Left renal pelvis (tissue), 4 donors: Measurements from ENCODE around the gene BTLA. TPM values are rescaled to one million over a fixed set of nuclear protein-coding genes. Genes with fewer than 3 reads are reported as not detected.
"Not testable (repeated sequence)": the region's sequence is repeated elsewhere in the genome, so short reads cannot be mapped to it uniquely, and the experiment has no call there.

Experiments used
- DNase-seq, 4 donors: peaks; one replicate each; pipeline ENCODE4 v3.0.0-alpha.2; 2013; ENCODE audit warnings: low read depth in 4 of 4, low spot score in 3 of 4
- polyA plus RNA-seq, 4 donors: library from polyadenylated mRNA; unstranded; fragments of 120-200 nt; gene quantifications; one replicate each; pipeline ENCODE4 v1.2.1, GENCODE V29; 2013; ENCODE audit not compliant: insufficient read length in 4 of 4

The BTLA gene
- polyA plus RNA-seq, 4 donors, result 0.37 to 0.52 (median 0.41) TPM

- DNase-seq, result no peak
Observed at GRCh38 chr3:112456147-112456546, 43.1 kb downstream of the BTLA start.

- DNase-seq, result no peak
Observed at GRCh38 chr3:112448939-112449338, 50.3 kb downstream of the BTLA start.

DNA sequence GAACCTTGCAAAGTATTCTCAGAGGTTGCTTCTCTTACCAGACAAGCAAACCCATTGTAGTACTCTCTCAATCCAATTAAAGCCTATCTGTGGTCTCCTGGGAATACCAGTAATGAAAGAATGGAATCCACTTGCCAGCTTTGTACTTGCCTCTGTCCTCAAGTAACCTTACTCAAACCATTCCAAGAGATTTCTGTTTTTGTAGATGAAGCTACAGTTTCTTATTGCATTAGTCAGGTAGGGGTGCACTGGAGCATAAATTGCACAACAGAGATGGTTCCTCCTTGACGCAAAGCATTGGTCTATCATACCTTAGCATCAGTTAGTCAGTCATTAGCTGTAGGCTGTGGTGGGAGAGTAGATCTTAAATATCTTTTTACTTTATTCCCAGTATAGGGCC lies 52.9 kb downstream of the BTLA start:
- DNase-seq, result no peak

GRCh38 chr3:112445839-112446238 lies 53.4 kb downstream of the BTLA start:
- no peak for DNase-seq

DNA sequence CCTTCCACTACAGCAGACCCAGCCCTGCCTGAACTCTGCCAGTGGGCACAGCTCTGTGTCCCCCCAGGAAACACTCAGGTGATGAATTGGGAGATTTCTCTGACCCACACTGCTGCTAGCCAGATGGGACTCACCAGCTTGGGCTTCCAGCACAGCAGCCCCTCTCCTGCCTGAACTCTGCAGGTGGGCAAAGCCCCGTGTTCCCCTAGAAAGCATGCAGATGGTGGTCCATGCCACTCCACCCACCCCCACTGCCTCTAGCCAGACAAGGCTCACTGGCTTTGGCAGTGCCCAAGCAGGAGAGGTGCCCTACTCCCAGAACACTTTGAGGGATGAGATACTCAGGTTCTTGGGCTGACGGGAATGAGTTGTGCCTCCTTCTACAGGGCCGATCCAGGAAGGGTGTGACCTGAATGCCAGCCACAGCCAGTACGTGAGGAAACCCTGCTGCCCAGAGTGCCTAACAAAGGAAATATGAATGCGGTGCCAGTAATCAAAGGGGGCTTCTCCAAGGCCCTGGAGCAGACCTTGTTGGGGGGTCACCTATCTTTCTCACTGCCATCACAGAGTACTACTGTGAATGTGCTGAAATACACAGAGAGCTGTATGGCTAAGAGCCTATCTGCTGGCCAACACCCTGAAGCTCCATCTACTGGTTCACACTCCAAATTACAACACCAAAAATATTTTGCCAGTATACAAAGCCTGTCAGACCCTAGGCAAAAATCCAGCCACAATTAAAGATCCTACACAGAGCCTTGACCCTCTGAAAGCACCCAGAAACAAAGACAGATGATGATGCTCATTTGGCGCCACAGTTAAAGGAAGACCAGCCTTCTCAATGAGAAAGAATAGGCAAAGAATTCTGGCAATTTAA lies 61.9 kb downstream of the BTLA start:
- DNase-seq, result no peak

GRCh38 chr3:112429960-112430359 lies 69.3 kb downstream of the BTLA start:
- no peak for DNase-seq

- DNase-seq, result no peak
Observed at GRCh38 chr3:112427123-112427522, 72.1 kb downstream of the BTLA start.

GRCh38 chr3:112425858-112426750 lies 73.2 kb downstream of the BTLA start:
- DNase-seq, result no peak

DNA sequence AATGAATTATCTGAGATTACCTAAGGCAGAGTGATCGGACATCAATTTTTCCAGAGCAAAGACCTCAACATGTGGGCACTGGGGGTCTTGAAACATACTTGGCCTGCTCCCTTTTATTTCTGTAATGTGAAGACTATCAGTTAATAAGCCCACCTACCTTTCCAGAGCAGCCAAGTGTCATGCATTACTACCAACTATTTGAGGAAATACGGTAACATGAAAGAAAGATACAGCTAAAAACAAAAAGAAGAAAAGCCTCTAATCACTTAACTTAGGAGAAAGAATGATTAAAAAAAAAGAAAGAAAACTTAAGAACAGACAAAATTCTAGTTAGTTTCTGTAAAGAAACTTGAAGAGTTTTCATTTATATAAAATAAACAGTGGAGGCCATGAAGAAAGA lies 73.9 kb downstream of the BTLA start:
- no peak for DNase-seq

DNA sequence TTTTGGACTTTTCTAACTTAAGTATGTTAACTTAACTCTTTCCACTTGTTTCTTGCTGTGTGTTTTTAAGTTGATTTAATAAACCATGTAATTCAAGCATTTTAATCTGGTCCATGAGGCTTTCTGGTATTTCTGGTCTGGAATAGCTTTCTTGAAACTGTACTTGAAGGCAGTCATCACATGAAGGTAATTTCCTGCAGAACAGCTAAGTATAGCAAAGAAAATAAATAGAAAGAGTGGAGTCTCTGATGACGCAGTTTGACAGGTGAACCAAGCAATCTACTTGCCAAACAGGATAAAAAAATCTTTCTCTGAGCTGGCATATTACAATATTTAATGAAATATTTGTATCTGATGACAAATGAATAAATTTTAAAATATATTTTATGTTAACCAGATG lies 74.9 kb downstream of the BTLA start:
- DNase-seq, result no peak

- not testable (repeated sequence) for DNase-seq
Observed at GRCh38 chr3:112422921-112423320, 76.4 kb downstream of the BTLA start.

DNA sequence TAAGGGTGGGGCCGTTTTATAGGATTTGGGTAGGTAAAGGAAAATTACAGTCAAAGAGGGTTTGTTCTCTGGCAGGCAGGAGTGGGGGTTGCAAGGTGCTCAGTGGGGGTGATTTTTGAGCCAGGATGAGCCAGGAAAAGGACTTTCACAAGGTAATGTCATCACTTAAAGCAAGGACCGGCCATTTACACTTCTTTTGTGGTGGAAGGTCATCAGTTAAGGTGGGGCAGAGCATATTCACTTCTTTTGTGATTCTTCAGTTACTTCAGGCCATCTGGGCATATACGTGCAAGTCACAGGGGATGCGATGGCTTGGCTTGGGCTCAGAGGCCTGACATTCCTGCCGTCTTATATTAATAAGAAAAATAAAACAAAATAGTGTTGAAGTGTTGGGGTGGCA lies 80.7 kb downstream of the BTLA start:
- not testable (repeated sequence) for DNase-seq

DNA sequence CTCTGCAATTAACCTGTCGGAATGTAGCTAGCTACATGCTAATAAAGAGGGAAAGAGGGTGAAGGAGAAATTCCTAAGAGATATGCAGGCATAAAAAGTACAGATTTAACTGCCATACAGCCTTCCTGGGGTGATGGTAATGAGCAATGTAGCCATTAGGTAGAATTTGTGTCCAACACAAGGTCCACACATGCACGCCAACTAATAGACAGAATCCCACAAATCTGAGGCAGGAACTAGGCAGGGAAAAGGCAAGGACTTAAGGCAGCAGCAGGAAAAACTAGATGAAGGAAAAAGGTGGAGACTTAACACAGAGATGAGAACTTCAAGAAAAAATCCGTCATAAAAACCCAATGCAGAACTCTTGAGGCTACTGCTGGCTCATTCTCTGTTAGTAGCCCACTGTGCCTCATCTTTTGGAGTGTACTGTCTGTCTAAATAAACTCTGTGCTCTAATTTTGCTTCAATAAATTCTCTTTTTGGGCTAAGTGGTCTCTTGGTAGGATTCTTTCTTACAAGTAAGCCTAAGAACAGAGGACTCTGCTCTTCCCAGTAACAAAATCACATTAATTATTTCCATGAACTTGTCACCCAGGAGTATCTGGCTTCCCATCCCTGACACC lies 81.5 kb downstream of the BTLA start:
- DNase-seq, result no peak

DNA sequence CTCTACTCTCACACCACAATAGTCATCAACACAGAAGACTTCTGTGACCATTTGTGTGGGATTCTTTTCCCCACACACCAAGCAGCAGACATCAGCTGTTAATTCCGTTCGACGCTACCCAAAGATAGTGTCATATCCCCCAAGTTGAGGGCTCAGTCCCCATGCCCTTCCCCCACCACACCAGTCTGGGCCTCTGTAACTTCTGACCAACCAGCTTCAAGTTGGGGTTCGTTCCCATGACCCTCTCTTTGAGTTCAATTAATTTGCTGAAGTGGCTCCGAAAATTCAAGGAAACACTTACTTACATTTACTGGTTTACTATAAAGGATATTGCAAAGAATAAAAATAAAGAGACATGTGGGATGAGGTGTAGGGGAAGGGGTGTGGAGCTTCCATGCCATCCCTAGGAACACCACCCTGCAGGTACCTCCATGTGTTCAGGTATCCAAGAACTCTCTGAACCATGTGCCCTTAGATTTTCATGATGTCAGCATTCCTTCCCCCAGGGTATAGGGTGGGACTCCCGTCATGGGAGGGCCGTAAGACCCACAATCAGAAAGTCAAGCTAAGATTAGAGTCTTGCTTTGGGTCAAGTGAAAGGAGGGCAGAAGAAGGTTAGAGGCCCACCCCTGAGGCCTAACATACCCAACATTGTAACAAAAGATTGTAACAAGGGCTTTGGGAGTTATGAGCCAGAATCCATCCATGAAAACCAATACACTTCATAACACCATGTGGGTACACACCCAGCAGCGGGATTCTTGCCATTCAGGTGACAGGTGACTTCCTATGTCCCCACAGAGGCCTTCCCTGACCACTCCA lies 82.7 kb downstream of the BTLA start:
- DNase-seq, result no peak

DNA sequence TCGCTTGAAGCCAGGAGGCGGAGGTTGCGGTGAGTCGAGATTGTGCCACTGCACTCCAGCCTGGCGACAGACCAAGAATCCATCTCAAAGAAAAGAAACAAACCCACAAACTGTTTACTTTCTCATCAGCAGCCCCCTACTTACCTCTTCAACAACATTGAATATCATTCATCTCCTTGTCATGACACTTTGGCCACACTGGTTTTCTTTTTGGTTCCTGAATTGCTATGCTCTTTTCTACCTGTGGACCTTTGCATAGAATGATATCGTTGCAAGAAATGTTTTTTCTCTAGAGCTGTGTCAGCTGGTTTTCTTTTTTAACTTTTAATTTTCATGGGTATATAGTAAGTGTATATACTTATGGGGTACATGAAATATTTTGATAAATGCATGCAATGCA lies 83.9 kb downstream of the BTLA start:
- no peak for DNase-seq

Other genes starting within 250 kb of the BTLA start
- under 1 TPM; 0.45 to 0.72 (median 0.60) TPM for gene SLC9C1, start 205.3 kb downstream of the BTLA start, polyA plus RNA-seq
- 10 to 100 TPM; 36.0 to 43.9 (median 40.0) TPM for gene CD200, start 166.3 kb downstream of the BTLA start, polyA plus RNA-seq
- 10 to 100 TPM; 41.6 to 59.5 (median 47.0) TPM for gene ATG3, start 62.5 kb upstream of the BTLA start, polyA plus RNA-seq
- gene SLC35A5, start 62.6 kb upstream of the BTLA start, polyA plus RNA-seq, result 10 to 100 TPM; 62.3 to 82.3 (median 67.5) TPM
- 100 to 1,000 TPM in 3 of 4 donors, 10 to 100 TPM in 1; 63.1 to 729 (median 135) TPM for gene CCDC80, start 141.7 kb upstream of the BTLA start, polyA plus RNA-seq